Fibroblast of skin of scalp (primary cell): Measurements from ENCODE around the gene HMGN5. TPM values are rescaled to one million over a fixed set of nuclear protein-coding genes. Genes with fewer than 3 reads are reported as not detected.

Experiments used
- DNase-seq: peaks from one replicate; pipeline ENCODE4 v3.0.0-alpha.2; 2013
- polyA plus RNA-seq, 2 experiments: library from polyadenylated mRNA; unstranded; fragments of 120-200 nt; gene quantifications; one replicate each; pipeline ENCODE4 v1.2.1, GENCODE V29; 2013; ENCODE audit not compliant: insufficient read length in 2 of 2

Gene HMGN5
- 2.8 TPM for polyA plus RNA-seq (2013, experiment 1 of 2; ENCODE audit: insufficient read length)
- polyA plus RNA-seq (2013, experiment 2 of 2; ENCODE audit: insufficient read length) = 4.2 TPM

GRCh38 chrX:81201671-81202455, at the start of gene HMGN5, which contains the start of gene SH3BGRL:
Gene HMGN5 (minus strand): TSS chrX:81201913. CDS start chrX:81121549, 80,364 bp downstream.
Gene SH3BGRL (plus strand): TSS chrX:81202102. CDS start chrX:81202201, 99 bp downstream.
- peak; percentile 89 for DNase-seq

GRCh38 chrX:81241753-81242152, 40.0 kb upstream of the HMGN5 start:
- DNase-seq = no peak

GRCh38 chrX:81240701-81241331, 39.1 kb upstream of the HMGN5 start:
- DNase-seq = no peak

- no peak for DNase-seq
These were observed 36.5 kb upstream of the HMGN5 start for GRCh38 chrX:81238166-81238565.

GRCh38 chrX:81237516-81237915, 35.8 kb upstream of the HMGN5 start:
- no peak for DNase-seq

- DNase-seq = no peak
These were observed 30.5 kb upstream of the HMGN5 start for GRCh38 chrX:81232218-81232617.

- no peak for DNase-seq
These were observed 29.8 kb upstream of the HMGN5 start for GRCh38 chrX:81231476-81231875.

GRCh38 chrX:81229901-81230300, 28.2 kb upstream of the HMGN5 start:
- DNase-seq = no peak

GRCh38 chrX:81229229-81229628, 27.5 kb upstream of the HMGN5 start:
- no peak for DNase-seq

GRCh38 chrX:81215685-81216084, 14.0 kb upstream of the HMGN5 start:
- DNase-seq = no peak

- DNase-seq = no peak
These were observed 7.2 kb upstream of the HMGN5 start for GRCh38 chrX:81208916-81209315.

GRCh38 chrX:81206476-81206875, 4.8 kb upstream of the HMGN5 start:
- no peak for DNase-seq

GRCh38 chrX:81205551-81205950, 3.8 kb upstream of the HMGN5 start:
- no peak for DNase-seq

- no peak for DNase-seq
These were observed 1.2 kb upstream of the HMGN5 start for GRCh38 chrX:81202943-81203342.

GRCh38 chrX:81202456-81202819, 725 bp upstream of the HMGN5 start:
- DNase-seq = peak; percentile 3

- DNase-seq = no peak
These were observed 642 bp downstream of the HMGN5 start for GRCh38 chrX:81201071-81201470.

- DNase-seq = peak; percentile 46
These were observed 6.0 kb downstream of the HMGN5 start for GRCh38 chrX:81195712-81196111.

GRCh38 chrX:81195259-81195658, 6.5 kb downstream of the HMGN5 start:
- DNase-seq = no peak

GRCh38 chrX:81174286-81174685, 27.4 kb downstream of the HMGN5 start:
- peak; percentile 34 for DNase-seq

- no peak for DNase-seq
These were observed 33.3 kb downstream of the HMGN5 start for GRCh38 chrX:81168391-81168790.

GRCh38 chrX:81121513-81122363, 80.0 kb downstream of the HMGN5 start:
- peak; percentile 92 for DNase-seq

GRCh38 chrX:81120936-81121371, 80.8 kb downstream of the HMGN5 start:
- DNase-seq = peak; percentile 54
